ENCODE data around the gene RACK1.

Gene RACK1

DNA sequence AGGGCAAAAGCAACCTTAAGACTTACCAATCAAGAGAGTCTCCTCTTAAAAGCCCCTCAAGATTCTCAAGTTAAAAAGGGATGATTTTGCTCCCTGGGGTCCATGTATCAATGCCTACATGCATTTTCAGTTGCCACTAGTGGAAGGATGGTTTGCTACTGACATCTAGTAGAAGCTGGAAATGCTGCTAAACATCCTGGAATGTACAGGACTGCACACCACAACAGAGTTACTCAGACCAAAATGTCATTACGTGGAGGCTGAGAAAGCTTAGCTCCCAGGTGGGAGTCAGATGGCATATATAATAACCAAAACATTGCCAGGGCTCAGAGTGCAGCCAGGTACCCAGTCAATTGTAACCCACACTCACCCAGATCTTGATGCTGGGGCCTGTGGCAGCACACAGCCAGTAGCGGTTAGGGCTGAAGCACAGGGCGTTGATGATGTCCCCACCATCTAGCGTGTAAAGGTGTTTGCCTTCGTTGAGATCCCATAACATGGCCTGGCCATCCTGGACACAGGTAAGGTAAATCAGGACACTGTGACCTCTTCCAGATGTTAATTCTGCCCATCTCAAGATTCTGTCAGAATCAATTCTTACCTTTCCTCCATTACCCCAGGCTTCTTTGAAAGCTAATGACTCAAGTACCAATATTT, 5.8 kb downstream of the RACK1 start:
- H3K4me1 ChIP-seq (ENCODE audit: low read length) = peaks cover 11% of the 10 kb centered on the region
- peaks cover 69% of the 10 kb centered on the region for H3K36me3 ChIP-seq (replicated peaks; ENCODE audit: low read depth, low read length)
- TF ChIP-seq EZH2phosphoT487 (IDR thresholded peaks at IDR 0.05; ENCODE audit: low read depth) = no peak
- TF ChIP-seq, protein P1, sequence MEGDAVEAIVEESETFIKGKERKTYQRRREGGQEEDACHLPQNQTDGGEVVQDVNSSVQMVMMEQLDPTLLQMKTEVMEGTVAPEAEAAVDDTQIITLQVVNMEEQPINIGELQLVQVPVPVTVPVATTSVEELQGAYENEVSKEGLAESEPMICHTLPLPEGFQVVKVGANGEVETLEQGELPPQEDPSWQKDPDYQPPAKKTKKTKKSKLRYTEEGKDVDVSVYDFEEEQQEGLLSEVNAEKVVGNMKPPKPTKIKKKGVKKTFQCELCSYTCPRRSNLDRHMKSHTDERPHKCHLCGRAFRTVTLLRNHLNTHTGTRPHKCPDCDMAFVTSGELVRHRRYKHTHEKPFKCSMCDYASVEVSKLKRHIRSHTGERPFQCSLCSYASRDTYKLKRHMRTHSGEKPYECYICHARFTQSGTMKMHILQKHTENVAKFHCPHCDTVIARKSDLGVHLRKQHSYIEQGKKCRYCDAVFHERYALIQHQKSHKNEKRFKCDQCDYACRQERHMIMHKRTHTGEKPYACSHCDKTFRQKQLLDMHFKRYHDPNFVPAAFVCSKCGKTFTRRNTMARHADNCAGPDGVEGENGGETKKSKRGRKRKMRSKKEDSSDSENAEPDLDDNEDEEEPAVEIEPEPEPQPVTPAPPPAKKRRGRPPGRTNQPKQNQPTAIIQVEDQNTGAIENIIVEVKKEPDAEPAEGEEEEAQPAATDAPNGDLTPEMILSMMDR (IDR thresholded peaks at IDR 0.05; ENCODE audit: low read depth, low read length) = no peak
- H3K9me3 ChIP-seq (ENCODE audit: insufficient read depth, low read length) = no peaks in the 10 kb centered on the region
- no peak overlapping the region for H3K27ac ChIP-seq (ENCODE audit: low read length)
- peaks cover 57% of the 10 kb centered on the region for H4K20me1 ChIP-seq (ENCODE audit: insufficient read depth, low read length)
- no peak overlapping the region for H2AFZ ChIP-seq (ENCODE audit: low read depth, low read length)
- no peaks in the 10 kb centered on the region for H3K27me3 ChIP-seq (ENCODE audit: low read depth, low read length)
- H3K9ac ChIP-seq (ENCODE audit: low read length) = no peak overlapping the region
- H3K4me2 ChIP-seq (ENCODE audit: low read length) = no peak overlapping the region
- peaks cover 34% of the 10 kb centered on the region for H3K79me2 ChIP-seq (ENCODE audit: low read length)
- H3K4me3 ChIP-seq (ENCODE audit: low read length) = no peak overlapping the region

DNA sequence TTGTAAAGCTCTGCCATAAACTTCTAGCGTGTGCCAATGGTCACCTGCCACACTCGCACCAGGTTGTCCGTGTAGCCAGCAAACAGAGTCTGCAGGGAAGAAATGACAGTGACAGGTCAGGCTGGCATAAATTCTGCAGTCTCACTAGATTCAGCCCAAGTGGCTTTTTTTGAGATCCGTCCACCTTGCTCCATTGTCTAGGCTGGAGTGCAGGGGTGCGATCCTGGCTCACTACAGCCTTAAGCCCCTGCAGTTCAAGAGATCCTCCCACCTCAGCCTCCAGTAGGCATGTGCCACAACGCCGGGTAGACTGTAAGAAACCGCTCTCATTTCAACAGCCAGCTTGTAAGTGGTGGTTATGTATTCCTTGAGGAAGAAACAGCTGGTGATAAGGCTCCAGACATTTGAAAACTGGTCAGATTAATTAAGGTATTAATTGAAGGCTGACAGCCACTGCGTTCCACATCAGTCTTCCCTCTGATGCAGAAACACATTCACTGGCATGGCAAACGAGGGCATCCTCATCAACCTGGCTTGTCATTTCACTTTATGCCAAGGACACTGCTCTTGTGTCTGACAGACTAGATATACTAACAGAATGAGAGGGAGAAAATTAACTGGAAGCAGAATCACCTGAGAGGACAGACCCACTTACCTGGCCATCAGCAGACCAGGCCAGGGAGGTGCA, 6.6 kb downstream of the RACK1 start:
- no peak overlapping the region for H3K4me3 ChIP-seq (ENCODE audit: low read length)
- no peak overlapping the region for H3K4me2 ChIP-seq (ENCODE audit: low read length)
- no peak overlapping the region for H2AFZ ChIP-seq (ENCODE audit: low read depth, low read length)
- H3K36me3 ChIP-seq (replicated peaks; ENCODE audit: low read depth, low read length) = peaks cover 66% of the 10 kb centered on the region
- TF ChIP-seq EZH2phosphoT487 (IDR thresholded peaks at IDR 0.05; ENCODE audit: low read depth) = no peak
- TF ChIP-seq, protein P1 (IDR thresholded peaks at IDR 0.05; ENCODE audit: low read depth, low read length) = no peak
- H4K20me1 ChIP-seq (ENCODE audit: insufficient read depth, low read length) = peaks cover 49% of the 10 kb centered on the region
- H3K9ac ChIP-seq (ENCODE audit: low read length) = no peak overlapping the region
- H3K27ac ChIP-seq (ENCODE audit: low read length) = no peak overlapping the region
- peaks cover 8% of the 10 kb centered on the region for H3K4me1 ChIP-seq (ENCODE audit: low read length)
- H3K79me2 ChIP-seq (ENCODE audit: low read length) = peaks cover 27% of the 10 kb centered on the region
- no peaks in the 10 kb centered on the region for H3K9me3 ChIP-seq (ENCODE audit: insufficient read depth, low read length)
- H3K27me3 ChIP-seq (ENCODE audit: low read depth, low read length) = no peaks in the 10 kb centered on the region

DNA sequence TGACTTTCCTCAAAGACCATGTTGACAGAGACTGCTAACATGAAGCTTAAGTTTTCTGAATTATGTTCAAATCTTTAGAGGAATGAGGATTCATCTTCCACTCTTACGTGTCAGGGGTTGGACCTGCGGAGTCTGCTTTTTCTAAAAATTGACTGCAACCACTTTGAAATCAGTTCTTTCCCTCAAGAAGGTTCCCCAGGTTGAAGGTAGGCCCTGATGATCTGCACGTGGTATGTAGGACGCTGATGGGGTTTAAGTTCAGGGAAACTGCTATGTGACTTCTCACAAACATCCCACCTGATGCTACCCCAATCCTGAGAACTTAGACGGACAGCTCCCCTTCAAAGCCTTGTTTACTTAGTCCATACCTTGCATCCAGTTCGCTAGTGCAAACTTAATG, 7.2 kb downstream of the RACK1 start:
- Histone ChIP-seq H3K27me3 (ENCODE audit: low read depth, low read length) (no peaks in the 10 kb centered on the region), H3K9ac (ENCODE audit: low read length) (no peak overlapping the region), H3K36me3 (replicated peaks; ENCODE audit: low read depth, low read length) (peaks cover 62% of the 10 kb centered on the region), H3K4me3 (ENCODE audit: low read length) (no peak overlapping the region), H3K4me2 (ENCODE audit: low read length) (no peak overlapping the region), H3K9me3 (ENCODE audit: insufficient read depth, low read length) (no peaks in the 10 kb centered on the region), H3K79me2 (ENCODE audit: low read length) (peaks cover 21% of the 10 kb centered on the region), H4K20me1 (ENCODE audit: insufficient read depth, low read length) (peaks cover 43% of the 10 kb centered on the region), H3K4me1 (ENCODE audit: low read length) (peaks cover 2% of the 10 kb centered on the region; the same call in 1 of the 2 replicates), H3K27ac (ENCODE audit: low read length) (no peak overlapping the region), H2AFZ (ENCODE audit: low read depth, low read length) (no peak overlapping the region)
- TF ChIP-seq EZH2phosphoT487 (IDR thresholded peaks at IDR 0.05; ENCODE audit: low read depth) = no peak
- TF ChIP-seq, protein P1 (IDR thresholded peaks at IDR 0.05; ENCODE audit: low read depth, low read length) = no peak

DNA sequence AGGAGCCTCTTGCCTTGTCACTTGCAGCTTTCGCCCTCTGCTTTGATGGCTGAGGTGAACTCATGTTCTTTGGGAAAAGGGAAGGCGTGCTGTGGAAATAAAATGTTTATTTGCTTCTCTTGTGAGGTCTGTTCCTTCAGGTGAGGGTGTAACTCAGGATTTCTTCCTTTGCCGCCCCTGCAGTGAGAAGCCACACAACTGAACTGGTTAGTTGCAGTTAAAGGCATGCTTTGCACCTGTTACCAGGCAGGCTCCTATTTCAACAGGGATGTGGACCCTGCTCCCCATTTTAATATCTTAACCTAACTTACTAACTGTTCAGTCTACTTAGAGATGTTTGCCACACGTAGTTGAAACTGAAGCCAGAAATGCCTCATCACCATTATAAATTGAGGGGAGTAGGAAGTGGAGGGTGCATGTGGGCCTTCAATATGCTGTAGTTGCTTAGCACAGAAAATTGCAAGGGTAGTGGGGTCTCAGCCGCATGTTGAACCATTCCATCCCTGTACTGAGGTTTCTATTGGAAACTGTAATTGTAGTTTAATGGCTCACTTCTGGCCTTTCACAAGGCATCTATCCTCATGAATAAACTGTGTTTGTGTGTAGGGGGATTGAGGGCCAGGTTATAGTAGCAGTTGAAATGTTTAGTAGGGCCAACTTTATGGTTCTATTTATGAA, 7.9 kb downstream of the RACK1 start:
- no peak overlapping the region for H3K9ac ChIP-seq (ENCODE audit: low read length)
- H3K4me3 ChIP-seq (ENCODE audit: low read length) = no peak overlapping the region
- no peaks in the 10 kb centered on the region for H3K9me3 ChIP-seq (ENCODE audit: insufficient read depth, low read length)
- H3K4me2 ChIP-seq (ENCODE audit: low read length) = no peak overlapping the region
- peaks cover 14% of the 10 kb centered on the region for H3K79me2 ChIP-seq (ENCODE audit: low read length)
- H2AFZ ChIP-seq (ENCODE audit: low read depth, low read length) = no peak overlapping the region
- TF ChIP-seq EZH2phosphoT487 (IDR thresholded peaks at IDR 0.05; ENCODE audit: low read depth) = no peak
- TF ChIP-seq, protein P1 (IDR thresholded peaks at IDR 0.05; ENCODE audit: low read depth, low read length) = no peak
- H3K4me1 ChIP-seq (ENCODE audit: low read length) = no peaks in the 10 kb centered on the region
- H3K27me3 ChIP-seq (ENCODE audit: low read depth, low read length) = no peaks in the 10 kb centered on the region
- H3K27ac ChIP-seq (ENCODE audit: low read length) = no peak overlapping the region
- H4K20me1 ChIP-seq (ENCODE audit: insufficient read depth, low read length) = peaks cover 40% of the 10 kb centered on the region
- peaks cover 56% of the 10 kb centered on the region for H3K36me3 ChIP-seq (replicated peaks; ENCODE audit: low read depth, low read length)

All from OCI-LY3 (cell line).